Measurements from ENCODE around the gene PITPNC1.

GRCh38 chr17:67441052-67441895 is 64.2 kb downstream of the PITPNC1 start:
- TF ChIP-seq CTCF (conservative IDR thresholded peaks at IDR 0.05; ENCODE audit: low read depth, low read length) (no peak), EZH2 (IDR thresholded peaks at IDR 0.05; ENCODE audit: borderline replicate concordance, low read depth, low read length, poor library complexity, severe bottlenecking) (no peak)

All from A673 (cell line).